Esophagus muscularis mucosa (tissue), 4 donors: ENCODE data around the gene ZNF662. TPM values are rescaled to one million over a fixed set of nuclear protein-coding genes. Genes with fewer than 3 reads are reported as not detected.

Source experiments
- DNase-seq: peaks from one replicate; pipeline ENCODE4 v3.0.0-alpha.2; 2017; ENCODE audit errors: extremely low spot score
- H3K27ac ChIP-seq, 4 donors: fragments of 200-600 bp; sonication (generic); replicated peaks in 1 of 4; 1 replicate in 3 of 4; 2 replicates in 1 of 4; pipeline ENCODE4 v1.5.1; 2016 to 2019; ENCODE audit warnings: mild to moderate bottlenecking in 1 of 4
- H3K27me3 ChIP-seq, 4 donors: fragments of 200-600 bp; sonication (generic); one replicate each; pipeline versions ENCODE4 v1.5.1 to v1.6.0; 2016 to 2019
- H3K36me3 ChIP-seq, 4 donors: fragments of 200-600 bp; sonication (generic); one replicate each; pipeline ENCODE4 v1.5.1; 2016 to 2019
- H3K4me1 ChIP-seq, 4 donors: fragments of 200-600 bp; sonication (generic); one replicate each; pipeline ENCODE4 v1.5.1; 2016 to 2019
- H3K4me3 ChIP-seq, 4 donors: fragments of 200-600 bp; sonication (generic); 1 replicate in 2 of 4; 2 replicates in 2 of 4; pipeline ENCODE4 v1.5.1; 2016 to 2019; ENCODE audit warnings: mild to moderate bottlenecking in 4 of 4, moderate library complexity in 1 of 4
- H3K9me3 ChIP-seq, 4 donors: fragments of 200-600 bp; sonication (generic); 1 replicate in 3 of 4; 2 replicates in 1 of 4; pipeline ENCODE4 v1.5.1; 2016 to 2019
- CTCF ChIP-seq, 3 experiments: fragments of 200-600 bp in 2 of 3; fragments of 450-650 bp in 1 of 3; sonication (generic) in 2 of 3; IDR thresholded peaks; one replicate each; pipeline ENCODE4 v1.5.1; 2017 to 2019; ENCODE audit warnings: antibody characterized with exemption in 3 of 3, mild to moderate bottlenecking in 2 of 3, moderate library complexity in 1 of 3
- EP300 ChIP-seq: sonication (generic); formaldehyde crosslinking; IDR thresholded peaks from one replicate; pipeline ENCODE4 v1.6.1; 2017; ENCODE audit warnings: antibody characterized with exemption
- POLR2A ChIP-seq: fragments of 450-650 bp; IDR thresholded peaks from one replicate; pipeline ENCODE4 v1.6.1; 2017; ENCODE audit warnings: antibody characterized with exemption, moderate library complexity, mild to moderate bottlenecking, low read depth
- POLR2AphosphoS5 ChIP-seq, 2 donors: sonication (generic); formaldehyde crosslinking; IDR thresholded peaks; one replicate each; pipeline ENCODE4 v1.6.1; 2017; ENCODE audit warnings: antibody characterized with exemption in 2 of 2
- WGBS: methylation state at CpG from one replicate; pipeline ENCODE4 v1.1.5; 2018; 5-methylcytosine and 5-hydroxymethylcytosine counted together
- intact Hi-C: fragments of 100-400 bp; cut with DNase I; formaldehyde crosslinking; loops from one replicate; pipeline ENCODE4 v1.15.1; 2023
- total RNA-seq, 4 donors: library from RNA; depleted of rRNA; stranded (reverse); fragments of >200 nt; gene quantifications; one replicate each; pipeline versions ENCODE4 v1.1.0 to v1.2.1, GENCODE V29; 2016

The ZNF662 gene
- total RNA-seq, 4 donors from 2014 or later = 4.0 to 11.6 (median 5.3) TPM

GRCh38 chr3:42964266-42964665, 58.3 kb downstream of the ZNF662 start:
- intact Hi-C loops = loop anchor here (10.0 kb wide), 1 partner anchor 541 kb away; no protein-coding TSS in a partner anchor
- Histone ChIP-seq H3K27me3 (no peaks in the 10 kb centered on the region), H3K4me1 (peaks cover 0 to 9% (median 8%) of the 10 kb centered on the region in 4 donors), H3K27ac (no peak overlapping the region), H3K36me3 (no peaks in the 10 kb centered on the region), H3K4me3 (no peak overlapping the region), H3K9me3 (no peaks in the 10 kb centered on the region)
- WGBS = 87% methylated on average over 4 of the region's 4 CpGs
- no peak for TF ChIP-seq POLR2AphosphoS5 (IDR thresholded peaks at IDR 0.05)
- TF ChIP-seq EP300 = no peak
- TF ChIP-seq POLR2A = no peak
- TF ChIP-seq CTCF (IDR thresholded peaks at IDR 0.05) = no peak
- DNase-seq = no peak

Other genes with a start within 250 kb of the ZNF662 start
- gene KLHL40, start 220.6 kb upstream of the ZNF662 start, total RNA-seq = under 1 TPM in 1 of 4 donors, not detected in 3; 0.17 TPM
- gene HHATL, start 203.3 kb upstream of the ZNF662 start, total RNA-seq = 1 to 10 TPM in 1 of 4 donors, not detected in 3; 1.5 TPM
- gene CCDC13, start 132.9 kb upstream of the ZNF662 start, total RNA-seq = 1 to 10 TPM; 1.2 to 5.3 (median 3.9) TPM
- 100 to 1,000 TPM; 161 to 407 (median 272) TPM for gene HIGD1A, start 101.7 kb upstream of the ZNF662 start, total RNA-seq
- 10 to 100 TPM in 1 of 4 donors, 1 to 10 TPM in 3; 2.5 to 15.9 (median 7.6) TPM for gene ACKR2, start 96.7 kb upstream of the ZNF662 start, total RNA-seq
- not detected for gene CYP8B1, start 30.3 kb upstream of the ZNF662 start, total RNA-seq
- 10 to 100 TPM; 10.2 to 22.1 (median 15.8) TPM for gene GASK1A, start 73.2 kb downstream of the ZNF662 start, total RNA-seq
- gene POMGNT2, start 199.9 kb downstream of the ZNF662 start, total RNA-seq = 10 to 100 TPM; 22.4 to 39.6 (median 31.1) TPM